Esophagus muscularis mucosa (tissue), 4 donors: ENCODE results near the gene NRIP3. TPM values are rescaled to one million over a fixed set of nuclear protein-coding genes. Genes with fewer than 3 reads are reported as not detected.

ENCODE experiments used
- DNase-seq: peaks from one replicate; pipeline ENCODE4 v3.0.0-alpha.2; 2017; ENCODE audit errors: extremely low spot score
- H3K27ac ChIP-seq, 4 donors: fragments of 200-600 bp; sonication (generic); replicated peaks in 1 of 4; 1 replicate in 3 of 4; 2 replicates in 1 of 4; pipeline ENCODE4 v1.5.1; 2016 to 2019; ENCODE audit warnings: mild to moderate bottlenecking in 1 of 4
- H3K27me3 ChIP-seq, 4 donors: fragments of 200-600 bp; sonication (generic); one replicate each; pipeline versions ENCODE4 v1.5.1 to v1.6.0; 2016 to 2019
- H3K36me3 ChIP-seq, 4 donors: fragments of 200-600 bp; sonication (generic); one replicate each; pipeline ENCODE4 v1.5.1; 2016 to 2019
- H3K4me1 ChIP-seq, 4 donors: fragments of 200-600 bp; sonication (generic); one replicate each; pipeline ENCODE4 v1.5.1; 2016 to 2019
- H3K4me3 ChIP-seq, 4 donors: fragments of 200-600 bp; sonication (generic); 1 replicate in 2 of 4; 2 replicates in 2 of 4; pipeline ENCODE4 v1.5.1; 2016 to 2019; ENCODE audit warnings: mild to moderate bottlenecking in 4 of 4, moderate library complexity in 1 of 4
- H3K9me3 ChIP-seq, 4 donors: fragments of 200-600 bp; sonication (generic); 1 replicate in 3 of 4; 2 replicates in 1 of 4; pipeline ENCODE4 v1.5.1; 2016 to 2019
- EP300 ChIP-seq: sonication (generic); formaldehyde crosslinking; IDR thresholded peaks from one replicate; pipeline ENCODE4 v1.6.1; 2017; ENCODE audit warnings: antibody characterized with exemption
- POLR2A ChIP-seq: fragments of 450-650 bp; IDR thresholded peaks from one replicate; pipeline ENCODE4 v1.6.1; 2017; ENCODE audit warnings: antibody characterized with exemption, moderate library complexity, mild to moderate bottlenecking, low read depth
- POLR2AphosphoS5 ChIP-seq, 2 donors: sonication (generic); formaldehyde crosslinking; IDR thresholded peaks; one replicate each; pipeline ENCODE4 v1.6.1; 2017; ENCODE audit warnings: antibody characterized with exemption in 2 of 2
- WGBS: methylation state at CpG from one replicate; pipeline ENCODE4 v1.1.5; 2018; 5-methylcytosine and 5-hydroxymethylcytosine counted together
- intact Hi-C: fragments of 100-400 bp; cut with DNase I; formaldehyde crosslinking; loops from one replicate; pipeline ENCODE4 v1.15.1; 2023
- total RNA-seq, 4 donors: library from RNA; depleted of rRNA; stranded (reverse); fragments of >200 nt; gene quantifications; one replicate each; pipeline versions ENCODE4 v1.1.0 to v1.2.1, GENCODE V29; 2016
- TF ChIP-seq, protein P1 (sequence below), 3 experiments: fragments of 200-600 bp in 2 of 3; fragments of 450-650 bp in 1 of 3; sonication (generic) in 2 of 3; IDR thresholded peaks; one replicate each; pipeline ENCODE4 v1.5.1; 2017 to 2019; ENCODE audit warnings: antibody characterized with exemption in 3 of 3, mild to moderate bottlenecking in 2 of 3, moderate library complexity in 1 of 3

Gene NRIP3
- total RNA-seq, 4 donors from 2014 or later, result 2.1 to 4.0 (median 3.5) TPM

DNA sequence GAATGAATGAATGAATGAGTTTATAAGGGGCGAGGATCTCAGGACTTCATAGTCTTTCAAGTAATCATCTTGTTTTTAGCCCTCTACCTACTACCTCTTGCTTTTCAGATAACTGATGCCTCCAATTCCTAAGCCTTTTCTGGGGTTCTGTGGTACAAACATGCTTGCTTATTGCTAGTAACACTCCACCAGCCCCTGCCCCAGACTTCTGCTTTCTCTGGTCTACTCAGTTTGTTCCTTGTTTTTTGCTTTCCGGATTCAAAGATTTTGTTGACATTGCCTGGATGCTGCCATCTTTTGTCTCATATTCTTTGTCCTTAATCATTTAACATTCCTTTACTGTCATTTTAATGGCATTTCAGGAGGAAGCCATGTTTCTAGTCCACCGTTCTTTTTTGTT lies 30.7 kb downstream of the NRIP3 start:
- no peak for DNase-seq
- Histone ChIP-seq H3K36me3 (peaks cover 0 to 4% (median 0%) of the 10 kb centered on the region in 4 donors), H3K4me1 (no peaks in the 10 kb centered on the region), H3K9me3 (no peaks in the 10 kb centered on the region), H3K27me3 (no peaks in the 10 kb centered on the region), H3K4me3 (no peak overlapping the region), H3K27ac (no peak overlapping the region)
- intact Hi-C loops, result no loop called here
- TF ChIP-seq POLR2A (no peak), EP300 (no peak), POLR2AphosphoS5 (IDR thresholded peaks at IDR 0.05) (no peak)
- TF ChIP-seq, protein P1, sequence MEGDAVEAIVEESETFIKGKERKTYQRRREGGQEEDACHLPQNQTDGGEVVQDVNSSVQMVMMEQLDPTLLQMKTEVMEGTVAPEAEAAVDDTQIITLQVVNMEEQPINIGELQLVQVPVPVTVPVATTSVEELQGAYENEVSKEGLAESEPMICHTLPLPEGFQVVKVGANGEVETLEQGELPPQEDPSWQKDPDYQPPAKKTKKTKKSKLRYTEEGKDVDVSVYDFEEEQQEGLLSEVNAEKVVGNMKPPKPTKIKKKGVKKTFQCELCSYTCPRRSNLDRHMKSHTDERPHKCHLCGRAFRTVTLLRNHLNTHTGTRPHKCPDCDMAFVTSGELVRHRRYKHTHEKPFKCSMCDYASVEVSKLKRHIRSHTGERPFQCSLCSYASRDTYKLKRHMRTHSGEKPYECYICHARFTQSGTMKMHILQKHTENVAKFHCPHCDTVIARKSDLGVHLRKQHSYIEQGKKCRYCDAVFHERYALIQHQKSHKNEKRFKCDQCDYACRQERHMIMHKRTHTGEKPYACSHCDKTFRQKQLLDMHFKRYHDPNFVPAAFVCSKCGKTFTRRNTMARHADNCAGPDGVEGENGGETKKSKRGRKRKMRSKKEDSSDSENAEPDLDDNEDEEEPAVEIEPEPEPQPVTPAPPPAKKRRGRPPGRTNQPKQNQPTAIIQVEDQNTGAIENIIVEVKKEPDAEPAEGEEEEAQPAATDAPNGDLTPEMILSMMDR (IDR thresholded peaks at IDR 0.05), result no peak
- WGBS, result 63% methylated on average over 3 of the region's 3 CpGs

DNA sequence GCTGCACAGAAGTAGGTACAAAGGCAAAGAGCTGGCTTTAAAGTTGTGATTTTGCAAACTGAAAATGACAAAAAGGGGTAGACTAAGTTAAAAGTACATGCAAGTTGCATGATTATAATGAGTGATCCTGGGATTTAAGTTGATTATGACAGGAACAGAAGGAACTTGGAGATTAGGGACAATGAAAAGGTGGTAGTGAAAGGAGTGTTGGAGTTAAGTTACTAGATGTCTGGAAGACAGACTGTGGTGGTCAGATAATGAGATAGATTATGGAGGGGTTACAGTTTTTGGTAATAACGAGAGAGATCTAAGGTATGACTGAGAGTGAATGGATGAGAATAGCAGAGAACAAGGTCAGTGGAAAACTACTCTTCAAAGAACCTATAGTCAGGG lies 31.9 kb downstream of the NRIP3 start:
- Histone ChIP-seq H3K4me1 (no peaks in the 10 kb centered on the region), H3K4me3 (no peak overlapping the region), H3K27me3 (no peaks in the 10 kb centered on the region), H3K27ac (no peak overlapping the region), H3K9me3 (no peaks in the 10 kb centered on the region), H3K36me3 (peaks cover 0 to 16% (median 2%) of the 10 kb centered on the region in 4 donors)
- intact Hi-C loops, result no loop called here
- no peak for TF ChIP-seq POLR2AphosphoS5 (IDR thresholded peaks at IDR 0.05)
- TF ChIP-seq, protein P1 (IDR thresholded peaks at IDR 0.05), result no peak
- DNase-seq, result no peak
- WGBS, result 70% methylated on average over 1 of the region's 1 CpG

DNA sequence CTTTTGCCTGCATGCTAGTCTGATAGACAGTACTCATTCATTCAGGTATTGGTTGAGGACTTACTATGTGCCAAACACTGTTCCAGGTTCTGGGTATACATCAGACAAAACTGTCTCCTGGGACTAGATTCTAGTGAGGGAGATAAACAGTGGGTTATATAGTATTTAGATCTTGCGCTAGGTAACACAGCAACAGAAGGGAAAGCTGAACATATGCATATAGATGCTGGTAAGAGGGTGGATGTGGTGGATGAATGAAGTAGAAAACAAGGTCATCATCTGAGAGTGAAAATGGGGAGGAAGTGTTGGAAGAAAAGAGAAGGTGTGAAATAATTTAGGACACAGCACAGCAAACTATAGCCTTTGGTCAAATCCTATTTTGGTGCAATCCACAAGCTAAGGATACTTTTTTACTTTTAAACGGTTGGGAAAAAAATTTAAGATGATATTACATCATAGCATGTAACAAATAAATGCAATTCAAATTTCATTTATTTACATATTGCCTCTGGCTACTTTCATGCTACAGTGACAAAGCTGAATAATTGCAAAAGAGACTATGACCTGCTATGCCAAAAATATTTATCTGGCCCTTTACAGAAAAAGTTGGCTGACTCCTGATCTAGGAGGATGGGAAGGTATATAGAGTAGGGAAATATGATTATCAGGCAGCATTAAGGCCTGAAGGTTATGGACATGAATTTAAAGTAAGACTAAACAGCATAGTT lies 32.4 kb downstream of the NRIP3 start:
- no peak overlapping the region for H3K27ac ChIP-seq
- no peak overlapping the region for H3K4me3 ChIP-seq
- intact Hi-C loops, result no loop called here
- no peak for DNase-seq
- TF ChIP-seq EP300, result no peak
- TF ChIP-seq, protein P1 (IDR thresholded peaks at IDR 0.05), result no peak
- TF ChIP-seq POLR2A, result no peak
- TF ChIP-seq POLR2AphosphoS5 (IDR thresholded peaks at IDR 0.05), result no peak
- H3K27me3 ChIP-seq, result no peaks in the 10 kb centered on the region
- H3K9me3 ChIP-seq, result no peaks in the 10 kb centered on the region
- 78% methylated on average over 2 of the region's 2 CpGs for whole genome bisulfite sequencing
- H3K4me1 ChIP-seq, result no peaks in the 10 kb centered on the region
- peaks cover 0 to 16% (median 2%) of the 10 kb centered on the region in 4 donors for H3K36me3 ChIP-seq

DNA sequence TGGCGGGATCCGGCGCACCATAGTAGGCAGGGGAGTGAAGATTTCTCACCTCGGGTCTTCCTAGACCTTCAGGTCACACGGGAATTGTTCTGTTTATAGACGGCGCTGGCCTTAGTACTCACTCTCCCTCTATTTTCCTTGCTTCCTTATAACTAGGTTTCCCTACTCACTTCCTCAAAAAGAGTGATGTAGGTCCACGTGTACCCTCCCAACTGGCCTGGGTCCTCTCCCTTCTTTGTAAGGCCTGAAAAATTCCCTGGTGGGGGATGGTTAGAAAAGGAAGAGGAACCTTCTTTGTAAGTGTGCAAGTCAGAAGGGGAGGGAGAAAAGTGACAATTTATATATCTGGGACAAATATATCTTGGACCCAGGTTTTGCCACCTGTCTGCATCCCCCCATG lies 36.6 kb downstream of the NRIP3 start:
- TF ChIP-seq POLR2A (no peak), POLR2AphosphoS5 (IDR thresholded peaks at IDR 0.05) (no peak), EP300 (no peak)
- TF ChIP-seq, protein P1 (IDR thresholded peaks at IDR 0.05), result no peak
- no peak for DNase-seq
- H3K27me3 ChIP-seq, result no peaks in the 10 kb centered on the region
- peaks cover 0 to 16% (median 2%) of the 10 kb centered on the region in 4 donors for H3K36me3 ChIP-seq
- no peak overlapping the region for H3K27ac ChIP-seq
- H3K9me3 ChIP-seq, result no peaks in the 10 kb centered on the region
- intact Hi-C loops, result no loop called here
- H3K4me1 ChIP-seq, result peaks cover 22 to 31% (median 28%) of the 10 kb centered on the region in 4 donors
- whole genome bisulfite sequencing, result 75% methylated on average over 8 of the region's 8 CpGs
- no peak overlapping the region for H3K4me3 ChIP-seq
